Stimulated activated CD8-positive, alpha-beta memory T cell treated with anti-CD3 and anti-CD28 coated beads, Interleukin-7, amount 100 ng/mL, for 48 hours (primary cell): Measurements from ENCODE around the gene GBGT1.

Source experiments
- DNase-seq, 2 donors: peaks; one replicate each; pipeline ENCODE4 v3.0.0-alpha.2; 2020; ENCODE audit warnings: low read depth in 1 of 2; ENCODE audit errors: extremely low read depth in 1 of 2

Gene GBGT1

GRCh38 chr9:133104718-133105460 is 58.8 kb downstream of the GBGT1 start:
- DNase-seq = no peak

GRCh38 chr9:133103987-133104505 is 59.7 kb downstream of the GBGT1 start:
- no peak for DNase-seq

GRCh38 chr9:133103183-133103986 is 60.3 kb downstream of the GBGT1 start:
- no peak for DNase-seq
